GM18498 (cell line): Measurements from ENCODE around the gene S100A2.
"Not testable (repeated sequence)": the region's sequence is repeated elsewhere in the genome, so short reads cannot be mapped to it uniquely, and the experiment has no call there.

ENCODE experiments used
- ATAC-seq: cut with Tn5 transposase; IDR thresholded peaks from one replicate; pipeline ENCODE4 v1.9.1; 2021; ENCODE audit warnings: mild to moderate bottlenecking, moderate library complexity; ENCODE audit not compliant: unreplicated experiment

The S100A2 gene

DNA sequence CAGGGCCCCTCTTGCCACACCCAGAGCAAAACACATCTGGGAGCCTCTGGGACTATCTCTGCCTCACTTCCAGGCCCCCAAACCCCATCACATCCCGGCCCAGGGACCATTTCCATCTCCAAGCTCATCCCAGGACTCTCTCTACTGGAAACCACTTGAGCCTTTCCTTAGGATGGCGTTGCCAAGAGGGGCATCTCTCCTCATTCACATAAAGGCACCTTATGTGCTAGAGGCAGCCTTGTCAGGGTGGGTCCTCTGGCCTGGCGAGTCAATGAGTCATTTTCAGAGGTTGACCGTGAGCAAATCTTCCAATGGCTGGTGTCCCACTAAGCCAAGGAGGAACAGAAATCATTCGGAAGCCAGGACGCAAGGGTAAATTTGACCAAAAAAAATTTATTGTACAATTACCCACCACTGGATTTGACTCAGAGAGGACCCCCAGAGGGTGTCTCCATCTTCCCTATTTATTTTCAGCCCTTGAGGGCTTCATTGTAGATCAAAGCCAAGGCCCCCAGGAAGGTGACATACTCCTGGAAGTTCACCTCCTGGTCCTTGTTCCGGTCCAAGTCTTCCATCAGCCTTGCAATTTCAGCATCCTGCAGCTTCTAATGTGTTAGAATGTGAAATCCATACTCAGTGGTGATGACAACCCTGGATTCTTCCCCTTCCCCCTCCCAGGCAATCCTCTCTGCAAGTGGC, 31.3 kb downstream of the S100A2 start:
- no peak for ATAC-seq

DNA sequence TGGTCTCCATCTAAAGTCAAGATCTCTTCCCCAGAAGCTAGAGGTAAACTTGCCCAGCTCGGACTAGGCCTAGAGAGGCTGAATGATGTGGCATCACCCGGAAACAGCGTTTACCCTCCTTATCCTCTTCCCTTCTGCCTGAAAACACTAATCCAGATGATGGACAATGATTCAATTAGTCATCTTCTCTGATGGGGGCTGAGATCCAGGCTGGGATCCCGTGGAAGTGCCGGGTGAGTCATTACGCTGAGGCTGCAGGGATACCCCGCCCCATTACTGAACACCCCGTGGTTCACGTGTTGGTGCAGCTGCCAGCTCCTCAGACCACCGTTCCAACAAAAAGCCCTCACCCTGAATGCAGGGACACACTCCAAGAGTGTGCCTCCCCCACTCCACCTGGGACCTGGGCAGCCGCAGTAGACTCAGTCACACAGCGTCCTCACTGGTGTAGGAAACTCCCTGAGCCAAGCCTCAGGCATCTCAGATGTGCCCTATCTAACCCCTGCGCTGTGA, 31.9 kb downstream of the S100A2 start:
- no peak for ATAC-seq

DNA sequence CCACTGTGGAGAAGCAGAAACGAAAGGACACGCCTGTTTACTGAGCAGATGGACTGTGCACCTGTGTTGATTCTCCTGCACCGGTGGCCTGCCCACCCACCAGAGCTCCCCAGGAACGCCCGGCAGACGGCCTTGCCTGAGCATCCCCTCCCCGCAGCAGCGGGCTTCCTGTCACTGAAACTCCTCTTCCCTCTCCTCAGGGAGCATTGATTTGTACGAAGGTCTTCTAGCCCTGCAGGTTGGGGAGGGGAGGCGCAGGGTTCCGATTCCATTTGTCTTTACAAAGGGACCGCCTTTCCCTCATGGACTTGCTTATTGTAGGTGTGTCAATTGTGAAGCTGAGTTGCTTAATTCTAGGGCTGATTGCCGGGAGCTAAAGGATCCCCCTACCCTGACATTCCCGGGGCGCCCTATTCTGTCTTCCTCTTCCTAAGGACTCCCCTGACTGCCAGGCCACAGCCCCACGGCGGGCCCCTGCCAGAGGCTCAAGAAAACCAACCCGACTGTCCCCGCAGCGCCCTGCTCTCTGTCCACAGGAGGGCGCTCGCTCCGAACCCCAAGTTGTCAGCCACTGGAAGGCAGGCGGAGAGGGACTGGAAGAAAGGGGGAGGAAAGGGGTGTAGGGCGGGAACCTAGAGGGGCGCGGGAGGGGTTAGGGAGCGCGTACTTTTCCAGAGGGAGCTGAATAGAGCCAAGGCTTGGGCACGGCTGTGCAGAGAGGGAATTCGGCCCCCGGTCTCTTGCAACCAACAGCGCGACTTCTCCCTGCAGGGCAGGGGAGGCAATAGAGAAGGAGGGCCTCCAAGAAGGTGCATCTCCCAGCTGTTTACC, 32.7 kb downstream of the S100A2 start:
- ATAC-seq = no peak

DNA sequence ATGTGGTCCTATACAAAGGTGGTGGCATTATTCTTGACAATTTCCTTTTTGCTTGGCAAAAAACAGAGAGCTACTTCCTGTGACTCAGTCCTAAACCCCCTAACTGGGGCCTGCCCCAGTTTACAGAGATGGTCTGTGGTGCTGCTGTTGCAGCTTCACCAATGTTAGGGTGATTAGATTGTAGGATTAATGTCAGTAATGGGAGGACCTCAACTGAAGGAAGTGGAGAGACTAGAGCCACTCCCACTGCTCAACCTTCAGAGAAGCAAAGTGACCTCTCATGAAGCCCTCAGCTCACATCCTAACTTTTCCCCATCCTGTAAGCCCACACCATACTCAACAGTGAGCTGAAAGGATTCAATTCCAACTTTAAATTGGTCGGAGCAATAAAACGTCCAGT, 33.5 kb downstream of the S100A2 start:
- no peak for ATAC-seq

DNA sequence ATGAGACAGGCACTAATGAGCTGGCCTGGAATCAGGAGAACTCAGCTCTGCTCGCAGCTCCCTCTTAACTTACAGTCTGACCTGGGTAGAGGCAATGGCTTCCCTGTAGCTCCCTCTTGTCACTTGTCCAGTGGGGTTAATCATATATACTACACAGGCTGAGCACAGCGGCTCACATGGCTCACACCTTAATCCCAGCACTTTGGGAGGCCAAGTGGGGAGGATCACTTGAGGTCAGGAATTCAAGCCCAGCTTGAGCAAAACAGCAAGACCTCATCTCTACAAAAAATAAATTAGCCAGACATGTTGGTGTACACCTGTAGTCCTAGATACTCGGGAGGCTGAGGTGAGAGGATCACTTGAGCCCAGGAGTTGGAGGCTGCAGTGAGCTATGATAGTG, 34.0 kb downstream of the S100A2 start:
- no peak for ATAC-seq

DNA sequence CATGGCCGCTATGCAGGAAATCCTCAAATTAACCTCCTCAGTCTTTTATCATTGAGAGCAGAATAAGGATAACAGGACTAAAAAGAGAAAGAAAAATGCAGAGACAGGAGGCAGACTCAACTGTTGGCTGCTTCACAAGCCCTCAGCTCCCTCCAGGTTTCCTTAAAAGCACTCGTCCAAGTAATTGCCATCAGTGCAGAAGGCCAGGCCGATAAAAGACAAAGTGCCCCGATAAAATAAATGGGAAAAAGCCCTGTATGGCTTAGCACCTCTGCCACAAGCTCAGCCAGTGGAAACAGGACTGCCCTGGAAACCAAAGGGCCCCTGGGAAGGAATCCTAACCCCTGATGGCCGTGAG, 38.0 kb downstream of the S100A2 start:
- ATAC-seq = no peak

DNA sequence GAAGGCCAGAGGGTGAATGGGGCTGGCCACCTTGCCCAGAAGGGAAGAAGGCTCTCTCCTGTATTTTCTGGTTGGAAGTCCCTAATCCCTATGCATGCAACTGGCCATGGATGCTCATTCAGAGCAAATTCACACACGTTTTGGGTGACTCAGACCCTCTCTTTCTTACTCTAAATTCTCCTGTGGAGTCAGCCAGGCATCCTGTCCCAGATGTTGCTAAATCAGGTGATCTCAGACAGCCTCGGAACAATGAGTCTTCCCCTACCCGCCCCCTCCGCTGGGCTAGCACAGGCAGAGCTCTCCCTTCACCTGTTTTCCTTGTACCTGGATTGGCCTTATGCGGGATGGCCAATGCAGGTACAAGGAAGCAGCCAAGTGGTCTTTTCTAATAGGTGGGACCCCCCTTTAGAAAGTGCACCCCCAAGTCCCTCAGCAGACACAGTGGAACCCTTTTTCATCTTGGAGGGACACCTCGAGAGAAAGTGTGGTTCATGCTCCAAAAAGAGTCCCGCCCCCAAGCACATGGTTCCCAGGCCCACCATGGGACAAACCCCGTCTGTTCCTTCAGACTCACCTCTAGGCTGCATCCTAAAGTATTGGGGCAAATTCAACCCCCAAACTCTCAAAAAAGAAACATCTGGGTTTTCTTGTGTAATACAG, 38.5 kb downstream of the S100A2 start:
- ATAC-seq = no peak

DNA sequence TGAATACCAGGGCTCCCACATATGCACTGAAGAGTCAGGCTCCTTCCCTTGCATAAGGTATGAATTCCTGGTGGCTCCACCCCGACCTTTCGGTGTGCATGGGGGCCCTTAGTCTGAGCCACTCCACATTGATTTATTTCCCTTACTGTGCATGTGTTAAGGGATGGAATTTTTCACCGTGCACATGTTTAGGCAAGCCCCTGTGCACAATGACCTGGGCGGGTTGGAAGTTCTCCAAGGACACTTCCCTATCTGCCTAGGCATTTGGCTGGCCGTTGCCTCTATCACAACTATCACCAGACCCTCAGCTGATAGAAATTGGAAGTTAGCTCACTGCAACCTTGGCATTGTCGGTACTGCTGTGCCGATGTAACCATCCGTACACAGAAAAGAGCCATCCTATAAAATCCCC, 39.5 kb downstream of the S100A2 start:
- no peak for ATAC-seq

DNA sequence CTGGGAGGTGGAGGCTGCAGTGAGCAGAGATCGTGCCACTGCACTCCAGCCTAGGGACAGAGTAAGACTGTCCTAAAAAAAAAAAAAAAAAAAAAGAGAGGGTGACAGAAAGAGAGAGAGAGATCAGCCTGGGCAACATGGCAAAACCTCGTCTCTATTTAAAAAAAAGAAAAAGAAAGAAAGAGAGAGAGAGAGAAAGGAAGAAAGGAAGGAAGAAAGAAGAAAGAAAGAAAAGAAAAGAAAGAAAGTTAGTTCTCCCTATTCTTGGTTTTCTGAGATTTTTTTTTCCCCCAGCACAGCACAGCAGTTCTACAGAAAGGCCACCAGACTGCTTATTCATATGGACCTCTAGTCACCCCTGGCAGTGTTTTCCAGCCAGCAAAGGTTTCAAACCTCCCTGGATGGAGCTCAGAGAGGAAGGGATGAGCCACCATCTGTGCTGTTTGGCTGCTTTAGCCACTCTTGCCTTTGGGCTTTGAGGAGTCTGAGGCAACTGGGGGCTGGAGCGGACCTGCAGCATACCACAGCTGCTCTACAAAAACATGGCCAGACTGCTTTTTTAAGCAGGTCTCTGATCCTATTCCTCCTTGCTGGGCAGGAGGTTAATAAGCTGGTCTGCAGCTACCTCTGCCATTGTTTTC, 40.4 kb downstream of the S100A2 start:
- no peak for ATAC-seq

DNA sequence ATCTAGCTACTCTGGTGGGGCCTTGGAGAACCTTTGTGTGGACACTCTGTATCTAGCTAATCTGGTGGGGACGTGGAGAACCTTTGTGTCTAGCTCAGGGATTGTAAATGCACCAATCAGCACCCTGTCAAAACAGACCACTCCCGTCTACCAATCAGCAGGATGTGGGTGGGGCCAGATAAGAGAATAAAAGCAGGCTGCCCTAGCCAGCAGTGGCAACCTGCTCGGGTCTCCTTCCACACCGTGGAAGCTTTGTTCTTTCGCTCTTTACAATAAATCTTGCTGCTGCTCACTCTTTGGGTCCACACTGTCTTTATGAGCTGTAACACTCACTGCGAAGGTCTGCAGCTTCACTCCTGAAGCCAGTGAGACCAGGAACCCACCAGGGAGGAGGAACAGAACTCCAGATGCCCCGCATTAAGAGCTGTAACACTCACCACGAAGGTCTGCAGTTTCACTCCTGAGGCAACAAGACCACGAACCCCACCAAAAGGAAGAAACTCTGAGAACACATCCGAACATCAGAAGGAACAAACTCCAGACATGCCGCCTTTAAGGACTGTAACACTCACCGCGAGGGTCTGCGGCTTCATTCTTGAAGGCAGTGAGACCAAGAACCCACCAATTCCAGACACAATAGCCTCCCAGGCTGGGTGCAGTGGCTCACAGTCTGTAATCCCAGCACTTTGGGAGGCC, 43.1 kb downstream of the S100A2 start:
- ATAC-seq = not testable (repeated sequence)

DNA sequence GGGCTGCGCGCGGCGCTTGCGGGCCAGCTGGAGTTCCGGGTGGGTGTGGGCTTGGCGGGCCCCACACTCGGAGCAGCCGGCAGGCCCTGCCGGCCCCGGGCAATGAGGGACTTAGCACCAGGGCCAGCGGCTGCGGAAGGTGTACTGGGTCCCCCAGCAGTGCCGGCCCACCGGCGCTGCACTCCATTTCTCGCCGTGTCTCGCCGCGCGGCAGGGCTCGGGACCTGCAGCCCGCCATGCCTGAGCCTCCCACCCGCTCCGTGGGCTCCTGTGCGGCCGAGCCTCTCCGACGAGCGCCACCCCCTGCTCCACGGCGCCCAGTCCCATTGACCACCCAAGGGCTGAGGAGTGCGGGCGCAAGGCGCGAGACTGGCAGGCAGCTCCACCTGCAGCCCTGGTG, 43.8 kb downstream of the S100A2 start:
- not testable (repeated sequence) for ATAC-seq

DNA sequence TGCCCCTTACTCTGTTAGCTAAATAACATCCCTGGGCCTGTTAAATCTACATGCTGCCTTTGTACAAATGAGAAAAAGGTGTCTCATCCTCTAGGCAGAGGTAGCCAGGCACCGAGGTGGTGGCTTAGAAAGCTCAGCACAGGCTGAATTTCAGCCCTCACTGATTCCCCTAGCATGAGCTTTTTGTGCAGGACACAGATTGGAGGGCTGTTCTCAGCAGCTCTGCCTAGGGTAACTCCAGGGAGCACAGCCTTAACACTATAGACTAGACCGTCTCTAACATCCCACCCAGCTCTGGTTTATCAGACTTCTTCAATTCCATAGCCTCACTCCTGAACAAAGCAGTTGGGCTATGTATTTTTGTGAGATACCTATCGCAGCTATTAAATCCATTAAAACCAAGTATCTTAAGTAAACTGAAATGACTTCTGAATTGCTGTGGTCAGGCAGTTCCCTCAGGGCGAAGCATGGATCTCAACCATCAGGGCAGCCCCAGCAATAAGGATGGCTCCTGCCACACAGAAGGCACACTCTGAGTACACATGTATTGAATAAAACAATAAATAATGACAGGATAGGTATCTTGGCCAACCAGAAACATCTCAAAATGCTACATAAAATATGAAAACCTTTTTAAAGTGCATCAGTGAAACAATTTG, 44.7 kb downstream of the S100A2 start:
- ATAC-seq = no peak

DNA sequence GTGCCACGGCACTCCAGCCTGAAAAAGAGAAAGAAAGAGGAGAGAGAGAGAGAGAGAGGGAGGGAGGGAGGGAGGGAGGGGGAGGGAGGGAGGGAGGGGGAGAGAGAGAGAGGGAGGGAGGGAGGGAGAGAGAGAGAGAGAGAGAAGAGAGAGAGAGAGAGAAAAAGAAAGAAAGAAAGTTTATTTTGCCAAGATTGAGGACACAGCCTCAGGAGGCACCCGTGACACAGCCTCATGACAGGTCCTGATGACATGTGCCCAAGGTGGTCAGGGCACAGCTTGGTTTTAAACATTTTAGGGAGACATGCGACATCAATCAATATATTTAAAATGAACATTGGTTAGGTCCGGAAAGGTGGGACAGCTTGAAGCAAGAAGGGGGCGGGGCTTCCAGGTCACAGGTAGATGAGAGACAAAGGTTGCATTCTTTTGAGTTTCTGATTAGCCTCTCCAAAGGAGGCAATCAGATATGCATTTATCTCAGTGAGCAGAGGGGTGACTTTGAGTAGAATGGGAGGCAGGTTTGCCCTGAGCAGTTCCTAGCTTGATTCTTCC, 45.4 kb downstream of the S100A2 start:
- not testable (repeated sequence) for ATAC-seq

DNA sequence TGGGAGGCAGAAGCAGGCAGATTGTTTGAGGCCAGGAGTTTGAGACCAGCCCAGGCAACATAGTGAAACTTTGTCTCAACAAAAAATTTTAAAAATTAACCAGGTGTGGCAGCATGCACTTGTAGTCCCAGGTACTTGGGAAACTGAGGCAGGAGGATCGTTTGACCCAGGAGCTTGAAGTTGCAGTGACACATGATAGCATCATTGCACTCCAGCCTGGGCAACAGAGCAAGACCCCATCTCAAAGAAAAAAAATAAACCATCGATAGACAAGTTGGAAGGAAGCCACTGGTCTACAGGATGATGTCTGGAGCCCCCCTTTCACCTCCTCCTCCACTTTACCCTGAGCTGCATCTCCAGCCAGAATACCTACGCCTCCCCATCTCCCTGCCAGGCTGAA, 46.4 kb downstream of the S100A2 start:
- no peak for ATAC-seq

DNA sequence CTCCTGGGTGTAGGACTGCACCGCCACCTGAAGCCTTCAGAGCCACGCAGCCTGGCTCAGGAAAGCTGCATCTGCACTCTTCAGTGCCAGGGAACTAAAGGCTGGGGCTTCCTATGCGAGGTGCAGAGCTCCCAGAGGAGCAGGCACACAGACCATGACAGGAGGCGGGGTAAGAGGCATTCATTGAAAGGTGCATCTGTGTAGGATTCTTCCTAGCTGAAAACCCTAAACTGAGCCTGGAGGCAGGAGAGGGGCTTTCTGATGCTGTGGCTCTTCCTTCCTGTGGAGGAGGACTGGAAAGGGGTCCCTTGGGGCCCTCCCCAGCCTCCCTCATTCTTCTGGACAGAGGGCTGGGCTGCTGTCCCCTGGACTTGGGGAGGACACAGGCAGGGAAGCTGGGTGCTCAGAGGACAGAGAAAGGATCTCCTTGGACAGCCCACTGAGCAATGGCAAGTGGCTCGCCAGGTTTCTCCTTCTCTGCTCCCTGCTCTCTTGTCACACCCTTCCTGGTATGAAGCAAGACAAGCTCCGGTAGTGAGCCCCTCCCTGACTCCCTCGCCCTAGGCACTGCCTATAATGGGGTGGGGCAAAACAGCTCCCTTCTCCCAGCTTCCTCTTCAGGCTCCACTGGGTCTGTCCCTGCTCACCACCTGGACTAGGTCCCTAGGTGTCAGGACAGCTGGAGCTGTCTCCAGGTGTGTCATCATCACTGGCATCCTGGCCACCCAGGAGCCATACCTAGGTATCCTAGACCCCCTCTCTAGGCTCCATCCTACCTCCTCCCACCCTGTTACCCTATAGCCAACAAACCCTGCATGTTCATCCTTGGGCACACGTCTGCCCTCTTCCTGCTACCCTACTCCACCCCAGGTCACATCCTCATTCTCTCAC, 49.9 kb downstream of the S100A2 start:
- ATAC-seq = no peak

DNA sequence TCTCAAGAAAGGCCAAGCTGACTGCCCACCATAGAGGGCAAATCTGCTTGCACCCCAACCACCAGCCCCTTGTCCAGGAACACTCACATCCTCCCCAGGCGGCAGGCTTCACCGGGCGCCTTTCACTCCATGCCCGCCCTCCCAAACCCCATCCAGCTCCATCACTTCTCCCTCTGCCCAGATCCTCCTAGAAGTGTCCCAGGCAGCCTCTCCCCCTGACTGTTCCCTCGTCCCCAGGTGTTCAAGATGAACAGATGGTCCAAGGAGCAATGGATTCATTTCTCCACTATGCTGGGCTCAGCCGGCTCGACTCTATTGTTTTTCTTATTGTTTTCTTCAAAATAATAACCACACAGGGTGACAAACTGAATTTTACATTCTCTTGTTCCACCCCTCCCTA, 52.0 kb downstream of the S100A2 start:
- no peak for ATAC-seq

DNA sequence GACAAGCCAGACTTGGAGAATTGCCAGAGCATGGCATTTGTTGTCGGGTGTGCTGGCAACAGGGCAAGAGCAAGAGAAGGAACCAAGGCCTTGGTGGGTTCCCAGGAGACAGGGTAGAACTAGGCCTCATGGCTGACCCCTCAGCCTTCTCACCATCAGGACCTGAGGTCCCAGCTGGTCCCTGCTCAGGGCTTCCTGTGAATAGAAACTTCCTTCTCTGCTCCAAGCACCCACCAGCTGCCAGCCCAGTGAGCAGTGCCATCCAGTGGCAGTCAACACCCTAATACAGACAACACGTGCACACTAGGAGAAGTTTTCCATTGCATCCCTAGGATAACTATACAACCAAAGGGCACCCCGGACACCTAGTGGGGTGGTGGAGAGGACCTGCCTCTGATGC, 52.6 kb downstream of the S100A2 start:
- ATAC-seq = no peak
